Epithelial cell of esophagus (primary cell): Measurements from ENCODE around the gene SPAG6.

Experiments used
- DNase-seq: peaks from one replicate; pipeline ENCODE4 v3.0.0; 2010; ENCODE audit warnings: low read depth
- H3K4me3 ChIP-seq: 2 replicates; pipeline ENCODE4 v1.5.1; 2011; ENCODE audit warnings: mild to moderate bottlenecking, low read length, control low read depth
- CTCF ChIP-seq: IDR thresholded peaks from 2 replicates; pipeline ENCODE4 v1.5.1; 2011; ENCODE audit warnings: low read depth, mild to moderate bottlenecking, low read length, control low read depth, inconsistent platforms; ENCODE audit not compliant: insufficient read depth; ENCODE audit errors: missing control alignments

The SPAG6 gene

GRCh38 chr10:22329150-22329549 is 16.1 kb upstream of the SPAG6 start:
- TF ChIP-seq CTCF, result no peak
- no peak overlapping the region for H3K4me3 ChIP-seq
- no peak for DNase-seq

- no peak for TF ChIP-seq CTCF
- no peak overlapping the region for H3K4me3 ChIP-seq
- DNase-seq, result no peak
These were observed 13.1 kb upstream of the SPAG6 start for GRCh38 chr10:22332116-22332692.

- no peak overlapping the region for H3K4me3 ChIP-seq
- TF ChIP-seq CTCF, result no peak
- DNase-seq, result no peak
These were observed 11.9 kb upstream of the SPAG6 start for GRCh38 chr10:22333167-22333974.

- no peak for TF ChIP-seq CTCF
- peak overlapping the region; percentile 26 for H3K4me3 ChIP-seq
- DNase-seq, result no peak
These were observed 11.4 kb upstream of the SPAG6 start for GRCh38 chr10:22333975-22334282.

GRCh38 chr10:22334414-22335172 is 10.7 kb upstream of the SPAG6 start:
- no peak for TF ChIP-seq CTCF
- DNase-seq, result no peak
- H3K4me3 ChIP-seq, result peak overlapping the region; percentile 45

- DNase-seq, result peak; percentile 35
- TF ChIP-seq CTCF, result peak; percentile 21
- H3K4me3 ChIP-seq, result peak overlapping the region; percentile 45
These were observed 9.9 kb upstream of the SPAG6 start for GRCh38 chr10:22335173-22335933.
